GM21786 (cell line): Measurements from ENCODE around the gene MS4A13.
"Not testable (repeated sequence)": the region's sequence is repeated elsewhere in the genome, so short reads cannot be mapped to it uniquely, and the experiment has no call there.

Source experiments
- ATAC-seq: cut with Tn5 transposase; IDR thresholded peaks from one replicate; pipeline ENCODE4 v1.9.1; 2021; ENCODE audit not compliant: unreplicated experiment

The MS4A13 gene

DNA sequence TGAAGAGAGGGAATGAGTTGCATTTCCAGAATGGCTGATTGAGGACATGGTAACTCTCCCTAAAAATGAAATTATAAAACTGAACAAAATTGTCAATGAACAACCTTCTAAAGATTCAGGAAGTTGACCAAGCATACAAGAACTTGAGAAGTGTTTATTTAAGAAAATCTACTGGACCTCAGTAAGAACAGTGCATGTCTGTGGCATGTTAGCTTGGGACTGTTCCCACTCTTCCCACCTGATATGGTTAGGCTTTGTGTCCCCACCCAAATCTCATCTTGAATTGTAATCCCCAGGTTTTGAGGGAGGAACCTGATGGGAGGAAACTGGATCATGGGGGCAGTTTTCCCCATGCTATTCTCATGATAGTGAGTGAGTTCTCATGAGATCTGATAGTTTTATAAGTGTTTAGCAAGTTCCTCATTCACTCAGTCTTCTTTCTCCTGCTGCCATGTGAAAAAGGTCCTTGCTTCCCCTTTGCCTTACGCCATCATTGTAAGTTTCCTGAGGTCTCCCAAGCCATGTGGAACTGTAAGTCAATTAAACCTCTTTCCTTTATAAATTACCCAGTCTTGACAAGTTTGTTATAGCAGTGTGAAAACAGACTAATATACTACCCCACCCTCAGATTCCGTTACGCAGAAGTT is 15.4 kb downstream of the MS4A13 start:
- no peak for ATAC-seq

DNA sequence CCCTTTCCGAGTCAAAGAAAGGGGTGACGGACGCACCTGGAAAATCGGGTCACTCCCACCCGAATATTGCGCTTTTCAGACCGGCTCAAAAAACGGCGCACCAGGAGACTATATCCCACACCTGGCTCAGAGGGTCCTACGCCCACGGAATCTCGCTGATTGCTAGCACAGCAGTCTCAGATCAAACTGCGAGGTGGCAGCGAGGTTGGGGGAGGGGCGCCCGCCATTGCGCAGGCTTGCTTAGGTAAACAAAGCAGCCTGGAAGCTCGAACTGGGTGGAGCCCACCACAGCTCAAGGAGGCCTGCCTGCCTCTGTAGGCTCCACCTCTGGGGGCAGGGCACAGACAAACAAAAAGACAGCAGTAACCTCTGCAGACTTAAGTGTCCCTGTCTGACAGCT is 17.2 kb downstream of the MS4A13 start:
- ATAC-seq, result not testable (repeated sequence)

DNA sequence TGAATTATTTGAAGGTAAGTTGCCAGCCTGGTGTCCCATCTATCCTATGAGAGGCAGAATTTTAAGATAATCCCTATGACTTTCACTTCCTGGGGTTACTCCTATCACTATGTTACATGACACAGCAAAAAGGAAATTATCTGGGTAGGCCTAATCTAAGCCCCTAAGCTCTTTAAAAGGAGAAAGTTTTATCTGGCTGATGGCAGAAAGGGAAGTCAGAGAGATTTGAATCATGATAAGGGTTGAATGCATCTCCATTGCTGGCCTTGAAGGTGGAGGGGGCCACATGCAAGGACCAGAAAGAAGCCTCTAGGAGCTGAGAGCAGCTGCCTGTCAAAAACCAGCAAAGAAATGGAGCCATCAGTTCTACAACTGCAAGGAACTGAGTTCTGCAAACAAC is 23.4 kb downstream of the MS4A13 start:
- ATAC-seq, result not testable (repeated sequence)

DNA sequence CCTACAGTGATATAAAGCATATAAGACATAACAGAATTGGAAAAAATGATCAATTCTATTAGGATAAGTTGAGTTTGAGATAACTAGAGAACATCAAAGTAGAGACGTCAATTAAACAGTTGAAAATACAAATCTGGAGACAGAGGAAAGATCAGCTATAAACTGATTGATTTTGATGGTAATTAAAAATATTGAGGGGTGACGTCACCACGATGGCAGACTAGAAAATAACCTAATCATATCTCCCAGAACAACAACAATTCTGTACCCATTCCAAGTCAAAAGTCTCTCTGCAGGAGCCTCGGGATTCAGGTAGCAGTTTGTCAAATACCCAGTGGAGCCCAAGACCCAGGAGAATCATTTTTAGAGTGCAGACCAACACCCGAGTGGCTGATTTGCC is 28.9 kb downstream of the MS4A13 start:
- no peak for ATAC-seq

DNA sequence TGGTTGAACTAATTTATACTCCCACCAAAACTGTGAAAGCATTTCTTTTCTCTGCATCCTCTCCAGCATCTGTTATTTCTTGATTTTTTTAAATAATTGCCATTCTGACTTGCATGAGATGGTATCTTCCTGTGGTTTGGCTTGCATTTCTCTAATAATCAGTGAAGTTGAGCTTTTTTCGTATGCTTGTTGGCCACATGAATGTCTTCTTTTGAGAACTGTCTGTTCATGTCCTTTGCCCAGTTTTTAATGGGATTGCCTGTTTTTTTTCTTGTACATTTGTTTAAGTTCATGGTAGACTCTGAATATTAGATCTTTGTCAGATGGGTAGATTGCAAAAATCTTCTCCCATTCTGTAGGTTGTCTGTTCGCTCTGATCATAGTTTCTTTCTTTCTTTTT is 46.1 kb downstream of the MS4A13 start:
- no peak for ATAC-seq

DNA sequence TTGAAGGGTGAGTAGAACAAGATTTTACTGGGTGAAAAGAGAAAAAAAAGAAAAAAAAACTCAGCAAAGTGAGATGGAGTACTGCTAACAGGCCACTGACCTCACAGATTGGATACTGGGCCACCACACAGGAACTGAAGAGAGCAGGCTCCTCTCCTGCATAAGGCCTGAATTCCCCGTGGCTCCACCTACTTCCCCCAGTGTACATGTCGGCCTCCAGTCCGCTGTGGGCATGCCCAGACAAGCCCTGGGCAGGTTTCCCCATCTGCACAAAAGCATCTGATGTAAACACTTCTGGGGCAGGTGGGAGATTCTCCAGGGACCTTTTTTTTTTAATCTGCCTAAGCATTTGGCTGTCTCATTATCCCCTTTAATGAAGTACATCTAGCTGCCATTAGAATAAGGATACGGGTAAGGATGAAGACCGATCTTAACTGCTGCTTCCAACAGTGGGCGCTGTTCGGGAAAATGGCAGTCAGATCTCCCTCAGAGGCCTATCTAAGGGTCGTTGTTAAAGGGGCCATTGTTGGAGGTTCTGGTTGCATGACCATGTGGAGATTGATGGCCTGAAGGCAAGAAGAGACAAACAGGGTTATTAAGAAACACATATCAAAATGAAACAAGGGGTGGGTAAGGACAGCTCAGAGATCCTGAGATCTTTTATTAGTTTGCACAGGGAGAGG is 48.5 kb downstream of the MS4A13 start:
- ATAC-seq, result no peak

DNA sequence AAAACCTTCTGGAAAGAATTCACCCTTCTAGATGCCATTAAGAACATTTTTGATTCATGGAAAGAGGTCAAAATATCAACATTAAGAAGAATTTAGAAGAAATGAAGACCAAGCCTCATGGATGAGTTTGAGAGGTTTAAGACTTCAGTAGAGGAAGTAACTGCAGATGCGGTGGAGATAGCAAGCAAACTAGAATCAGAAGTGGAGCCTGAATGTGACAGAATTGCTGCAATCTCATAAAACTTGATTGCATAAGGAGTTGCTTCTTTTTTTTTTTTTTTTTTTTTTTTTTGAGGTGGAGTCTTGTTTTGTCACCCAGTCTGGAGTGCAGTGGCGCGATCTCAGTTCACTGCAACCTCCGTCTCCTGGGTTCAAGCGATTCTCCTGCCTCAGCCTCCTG is 51.6 kb downstream of the MS4A13 start:
- ATAC-seq, result no peak

DNA sequence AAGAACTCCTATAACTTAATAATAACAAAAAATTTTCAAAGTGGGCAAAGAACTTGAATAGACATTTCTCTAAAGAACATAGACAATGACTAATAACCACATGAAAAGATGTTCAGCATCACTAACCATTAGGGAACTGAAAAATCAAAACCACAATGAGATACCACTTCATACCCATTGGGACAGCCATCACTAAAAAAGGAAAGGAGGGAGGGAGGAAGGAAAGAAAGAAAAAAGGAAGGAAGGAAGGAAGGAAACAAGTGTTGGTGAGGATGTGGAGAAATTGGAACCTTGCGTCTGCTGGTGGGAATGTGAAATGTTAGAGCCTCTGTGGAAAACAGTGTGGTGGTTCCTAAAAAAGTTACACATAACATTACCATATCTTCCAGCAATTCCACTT is 55.8 kb downstream of the MS4A13 start:
- peak; percentile 65 for ATAC-seq

DNA sequence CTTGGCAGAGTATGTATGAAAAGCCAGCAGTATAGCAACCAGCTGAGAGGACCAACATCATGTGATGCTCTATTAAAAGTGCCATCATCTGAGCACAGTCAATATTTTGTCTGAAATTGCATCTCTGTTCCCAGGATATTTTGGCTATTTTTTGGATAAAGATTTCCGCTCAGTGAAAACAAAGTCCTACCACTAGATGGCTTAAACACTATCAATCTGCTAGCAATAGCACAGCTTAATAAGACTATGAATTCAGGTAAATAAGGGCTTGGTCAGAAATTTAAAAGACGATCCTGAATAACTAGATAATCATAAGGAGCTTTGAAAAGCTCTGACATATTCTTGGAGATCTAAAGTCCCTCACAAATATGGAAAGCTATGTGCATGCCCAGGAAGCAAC is 74.4 kb downstream of the MS4A13 start:
- no peak for ATAC-seq
